ENCODE measurements around the gene NKAP. TPM values are rescaled to one million over a fixed set of nuclear protein-coding genes. Genes with fewer than 3 reads are reported as not detected.

Gene NKAP
- total and polyA plus RNA-seq, 2 of the 13 experiments (the other 11 are each of a cell fraction or from before 2014, with no cell fraction given), result 3.6 to 6.1 TPM

DNA sequence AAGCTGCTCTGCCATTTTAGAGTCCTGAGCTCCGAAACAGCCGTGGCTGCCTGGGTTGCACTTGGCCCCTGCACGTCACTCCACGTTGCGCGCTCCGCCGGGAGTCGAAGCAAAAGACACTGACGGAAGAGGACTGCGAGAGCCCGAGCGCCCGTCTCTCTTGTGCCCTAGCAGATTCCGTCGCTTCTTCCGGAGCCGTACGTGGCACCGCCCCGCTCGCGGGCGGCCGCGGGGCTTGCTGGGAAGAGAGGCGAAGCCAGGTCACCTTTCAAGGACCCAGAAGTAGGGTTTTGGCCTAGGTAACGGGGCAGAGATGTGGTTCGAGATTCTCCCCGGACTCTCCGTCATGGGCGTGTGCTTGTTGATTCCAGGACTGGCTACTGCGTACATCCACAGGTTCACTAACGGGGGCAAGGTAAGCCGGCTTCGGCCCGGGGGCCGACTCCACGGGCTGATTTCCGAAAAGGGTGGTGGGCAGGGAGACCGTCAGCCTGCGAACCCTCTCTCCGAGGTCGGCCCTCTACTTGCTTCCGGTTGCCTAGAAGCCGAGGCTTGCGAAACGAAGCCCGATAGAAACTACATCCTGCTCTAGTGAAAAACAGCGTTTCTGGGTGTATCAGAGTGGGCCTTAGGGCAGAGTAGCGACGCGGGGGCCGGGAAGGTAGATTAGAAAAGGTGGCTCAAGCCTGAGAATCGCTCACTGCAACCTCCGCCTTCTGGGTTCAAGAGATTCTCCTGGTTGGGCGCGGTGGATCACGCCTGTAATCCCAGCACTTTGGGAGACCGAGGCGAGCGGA lies 71.8 kb downstream of the NKAP start, which contains the start of the genes NDUFA1 and RNF113A (continued):
- TF ChIP-seq, protein P1, sequence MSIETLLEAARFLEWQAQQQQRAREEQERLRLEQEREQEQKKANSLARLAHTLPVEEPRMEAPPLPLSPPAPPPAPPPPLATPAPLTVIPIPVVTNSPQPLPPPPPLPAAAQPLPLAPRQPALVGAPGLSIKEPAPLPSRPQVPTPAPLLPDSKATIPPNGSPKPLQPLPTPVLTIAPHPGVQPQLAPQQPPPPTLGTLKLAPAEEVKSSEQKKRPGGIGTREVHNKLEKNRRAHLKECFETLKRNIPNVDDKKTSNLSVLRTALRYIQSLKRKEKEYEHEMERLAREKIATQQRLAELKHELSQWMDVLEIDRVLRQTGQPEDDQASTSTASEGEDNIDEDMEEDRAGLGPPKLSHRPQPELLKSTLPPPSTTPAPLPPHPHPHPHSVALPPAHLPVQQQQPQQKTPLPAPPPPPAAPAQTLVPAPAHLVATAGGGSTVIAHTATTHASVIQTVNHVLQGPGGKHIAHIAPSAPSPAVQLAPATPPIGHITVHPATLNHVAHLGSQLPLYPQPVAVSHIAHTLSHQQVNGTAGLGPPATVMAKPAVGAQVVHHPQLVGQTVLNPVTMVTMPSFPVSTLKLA (IDR thresholded peaks at IDR 0.05), result no peak
- TF ChIP-seq NFATC3 (CRISPR knock-in tag; IDR thresholded peaks at IDR 0.05), result no peak
- TF ChIP-seq, protein P2, sequence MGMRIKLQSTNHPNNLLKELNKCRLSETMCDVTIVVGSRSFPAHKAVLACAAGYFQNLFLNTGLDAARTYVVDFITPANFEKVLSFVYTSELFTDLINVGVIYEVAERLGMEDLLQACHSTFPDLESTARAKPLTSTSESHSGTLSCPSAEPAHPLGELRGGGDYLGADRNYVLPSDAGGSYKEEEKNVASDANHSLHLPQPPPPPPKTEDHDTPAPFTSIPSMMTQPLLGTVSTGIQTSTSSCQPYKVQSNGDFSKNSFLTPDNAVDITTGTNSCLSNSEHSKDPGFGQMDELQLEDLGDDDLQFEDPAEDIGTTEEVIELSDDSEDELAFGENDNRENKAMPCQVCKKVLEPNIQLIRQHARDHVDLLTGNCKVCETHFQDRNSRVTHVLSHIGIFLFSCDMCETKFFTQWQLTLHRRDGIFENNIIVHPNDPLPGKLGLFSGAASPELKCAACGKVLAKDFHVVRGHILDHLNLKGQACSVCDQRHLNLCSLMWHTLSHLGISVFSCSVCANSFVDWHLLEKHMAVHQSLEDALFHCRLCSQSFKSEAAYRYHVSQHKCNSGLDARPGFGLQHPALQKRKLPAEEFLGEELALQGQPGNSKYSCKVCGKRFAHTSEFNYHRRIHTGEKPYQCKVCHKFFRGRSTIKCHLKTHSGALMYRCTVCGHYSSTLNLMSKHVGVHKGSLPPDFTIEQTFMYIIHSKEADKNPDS (CRISPR knock-in tag; IDR thresholded peaks at IDR 0.05), result no peak
- TF ChIP-seq RXRB (CRISPR knock-in tag; IDR thresholded peaks at IDR 0.05; ENCODE audit: borderline replicate concordance), result no peak
- TF ChIP-seq, protein P3, sequence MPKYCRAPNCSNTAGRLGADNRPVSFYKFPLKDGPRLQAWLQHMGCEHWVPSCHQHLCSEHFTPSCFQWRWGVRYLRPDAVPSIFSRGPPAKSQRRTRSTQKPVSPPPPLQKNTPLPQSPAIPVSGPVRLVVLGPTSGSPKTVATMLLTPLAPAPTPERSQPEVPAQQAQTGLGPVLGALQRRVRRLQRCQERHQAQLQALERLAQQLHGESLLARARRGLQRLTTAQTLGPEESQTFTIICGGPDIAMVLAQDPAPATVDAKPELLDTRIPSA (CRISPR knock-in tag; IDR thresholded peaks at IDR 0.05; ENCODE audit: borderline replicate concordance), result no peak
- TF ChIP-seq ZNF616 (CRISPR knock-in tag; IDR thresholded peaks at IDR 0.05; ENCODE audit: low read depth), result no peak
- TF ChIP-seq ZNF33B (CRISPR knock-in tag; IDR thresholded peaks at IDR 0.05), result no peak
- TF ChIP-seq ZNF567 (CRISPR knock-in tag; IDR thresholded peaks at IDR 0.05; ENCODE audit: borderline replicate concordance), result no peak
- TF ChIP-seq, protein P4, sequence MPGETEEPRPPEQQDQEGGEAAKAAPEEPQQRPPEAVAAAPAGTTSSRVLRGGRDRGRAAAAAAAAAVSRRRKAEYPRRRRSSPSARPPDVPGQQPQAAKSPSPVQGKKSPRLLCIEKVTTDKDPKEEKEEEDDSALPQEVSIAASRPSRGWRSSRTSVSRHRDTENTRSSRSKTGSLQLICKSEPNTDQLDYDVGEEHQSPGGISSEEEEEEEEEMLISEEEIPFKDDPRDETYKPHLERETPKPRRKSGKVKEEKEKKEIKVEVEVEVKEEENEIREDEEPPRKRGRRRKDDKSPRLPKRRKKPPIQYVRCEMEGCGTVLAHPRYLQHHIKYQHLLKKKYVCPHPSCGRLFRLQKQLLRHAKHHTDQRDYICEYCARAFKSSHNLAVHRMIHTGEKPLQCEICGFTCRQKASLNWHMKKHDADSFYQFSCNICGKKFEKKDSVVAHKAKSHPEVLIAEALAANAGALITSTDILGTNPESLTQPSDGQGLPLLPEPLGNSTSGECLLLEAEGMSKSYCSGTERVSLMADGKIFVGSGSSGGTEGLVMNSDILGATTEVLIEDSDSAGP (CRISPR knock-in tag; IDR thresholded peaks at IDR 0.05; ENCODE audit: borderline replicate concordance), result peak; percentile 70
- TF ChIP-seq HES4 (CRISPR knock-in tag; IDR thresholded peaks at IDR 0.05; ENCODE audit: borderline replicate concordance), result peak; percentile 18; the same call in 1 of the 2 replicates
- TF ChIP-seq, protein P5, sequence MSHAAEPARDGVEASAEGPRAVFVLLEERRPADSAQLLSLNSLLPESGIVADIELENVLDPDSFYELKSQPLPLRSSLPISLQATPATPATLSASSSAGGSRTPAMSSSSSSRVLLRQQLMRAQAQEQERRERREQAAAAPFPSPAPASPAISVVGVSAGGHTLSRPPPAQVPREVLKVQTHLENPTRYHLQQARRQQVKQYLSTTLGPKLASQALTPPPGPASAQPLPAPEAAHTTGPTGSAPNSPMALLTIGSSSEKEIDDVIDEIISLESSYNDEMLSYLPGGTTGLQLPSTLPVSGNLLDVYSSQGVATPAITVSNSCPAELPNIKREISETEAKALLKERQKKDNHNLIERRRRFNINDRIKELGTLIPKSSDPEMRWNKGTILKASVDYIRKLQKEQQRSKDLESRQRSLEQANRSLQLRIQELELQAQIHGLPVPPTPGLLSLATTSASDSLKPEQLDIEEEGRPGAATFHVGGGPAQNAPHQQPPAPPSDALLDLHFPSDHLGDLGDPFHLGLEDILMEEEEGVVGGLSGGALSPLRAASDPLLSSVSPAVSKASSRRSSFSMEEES (CRISPR knock-in tag; IDR thresholded peaks at IDR 0.05), result no peak
- TF ChIP-seq FOXA1 (IDR thresholded peaks at IDR 0.05), result no peak
- no peak for TF ChIP-seq FOXA1 (CRISPR knock-in tag; IDR thresholded peaks at IDR 0.05)
- TF ChIP-seq NFE2L2 (IDR thresholded peaks at IDR 0.05; ENCODE audit: low read length), result no peak
- TF ChIP-seq NCOA2 (CRISPR knock-in tag; IDR thresholded peaks at IDR 0.05), result 0 out of 2 replicates have a peak, but pooled peaks have one; percentile 9
- TF ChIP-seq, protein P6, sequence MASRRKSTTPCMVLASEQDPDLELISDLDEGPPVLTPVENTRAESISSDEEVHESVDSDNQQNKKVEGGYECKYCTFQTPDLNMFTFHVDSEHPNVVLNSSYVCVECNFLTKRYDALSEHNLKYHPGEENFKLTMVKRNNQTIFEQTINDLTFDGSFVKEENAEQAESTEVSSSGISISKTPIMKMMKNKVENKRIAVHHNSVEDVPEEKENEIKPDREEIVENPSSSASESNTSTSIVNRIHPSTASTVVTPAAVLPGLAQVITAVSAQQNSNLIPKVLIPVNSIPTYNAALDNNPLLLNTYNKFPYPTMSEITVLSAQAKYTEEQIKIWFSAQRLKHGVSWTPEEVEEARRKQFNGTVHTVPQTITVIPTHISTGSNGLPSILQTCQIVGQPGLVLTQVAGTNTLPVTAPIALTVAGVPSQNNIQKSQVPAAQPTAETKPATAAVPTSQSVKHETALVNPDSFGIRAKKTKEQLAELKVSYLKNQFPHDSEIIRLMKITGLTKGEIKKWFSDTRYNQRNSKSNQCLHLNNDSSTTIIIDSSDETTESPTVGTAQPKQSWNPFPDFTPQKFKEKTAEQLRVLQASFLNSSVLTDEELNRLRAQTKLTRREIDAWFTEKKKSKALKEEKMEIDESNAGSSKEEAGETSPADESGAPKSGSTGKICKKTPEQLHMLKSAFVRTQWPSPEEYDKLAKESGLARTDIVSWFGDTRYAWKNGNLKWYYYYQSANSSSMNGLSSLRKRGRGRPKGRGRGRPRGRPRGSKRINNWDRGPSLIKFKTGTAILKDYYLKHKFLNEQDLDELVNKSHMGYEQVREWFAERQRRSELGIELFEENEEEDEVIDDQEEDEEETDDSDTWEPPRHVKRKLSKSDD (CRISPR knock-in tag; IDR thresholded peaks at IDR 0.05; ENCODE audit: low read depth), result no peak; the same call in none of the 2 replicates
- TF ChIP-seq, protein P7, sequence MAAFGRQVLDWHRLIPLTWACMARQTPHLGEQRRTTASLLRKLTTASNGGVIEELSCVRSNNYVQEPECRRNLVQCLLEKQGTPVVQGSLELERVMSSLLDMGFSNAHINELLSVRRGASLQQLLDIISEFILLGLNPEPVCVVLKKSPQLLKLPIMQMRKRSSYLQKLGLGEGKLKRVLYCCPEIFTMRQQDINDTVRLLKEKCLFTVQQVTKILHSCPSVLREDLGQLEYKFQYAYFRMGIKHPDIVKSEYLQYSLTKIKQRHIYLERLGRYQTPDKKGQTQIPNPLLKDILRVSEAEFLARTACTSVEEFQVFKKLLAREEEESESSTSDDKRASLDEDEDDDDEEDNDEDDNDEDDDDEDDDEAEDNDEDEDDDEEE (CRISPR knock-in tag; IDR thresholded peaks at IDR 0.05), result no peak

Measured in HepG2 (cell line).